Endothelial cell (in vitro differentiated cells): ENCODE results near the gene XRRA1. TPM values are rescaled to one million over a fixed set of nuclear protein-coding genes. Genes with fewer than 3 reads are reported as not detected.
A peak's percentile ranks its signal among the peaks of the same experiment; 100 is the strongest.
"Not testable (repeated sequence)": the region's sequence is repeated elsewhere in the genome, so short reads cannot be mapped to it uniquely, and the experiment has no call there.

ENCODE experiments used
- DNase-seq: peaks from one replicate; pipeline ENCODE4 v3.0.0; 2021; ENCODE audit warnings: low spot score
- H3K27ac Mint-ChIP-seq: one replicate; pipeline ENCODE4 v1.8.0; 2021; ENCODE audit warnings: mixed read lengths, inconsistent platforms; ENCODE audit not compliant: unreplicated experiment
- H3K27me3 Mint-ChIP-seq: one replicate; pipeline ENCODE4 v1.8.0; 2021; ENCODE audit warnings: mild to moderate bottlenecking, moderate library complexity, mixed read lengths, inconsistent platforms; ENCODE audit not compliant: unreplicated experiment
- H3K36me3 Mint-ChIP-seq: one replicate; pipeline ENCODE4 v1.8.0; 2021; ENCODE audit warnings: mild to moderate bottlenecking, low read depth, mixed read lengths, inconsistent platforms; ENCODE audit not compliant: unreplicated experiment
- H3K4me1 Mint-ChIP-seq: one replicate; pipeline ENCODE4 v1.8.0; 2021; ENCODE audit warnings: mild to moderate bottlenecking, mixed read lengths, inconsistent platforms; ENCODE audit not compliant: unreplicated experiment
- H3K4me3 Mint-ChIP-seq: one replicate; pipeline ENCODE4 v1.8.0; 2021; ENCODE audit warnings: mild to moderate bottlenecking, mixed read lengths, inconsistent platforms; ENCODE audit not compliant: unreplicated experiment
- H3K9me3 Mint-ChIP-seq: one replicate; pipeline ENCODE4 v1.8.0; 2021; ENCODE audit warnings: mixed read lengths, inconsistent platforms; ENCODE audit not compliant: unreplicated experiment
- long read RNA-seq: library from polyadenylated mRNA; unstranded; transcript quantifications from one replicate; pipeline ENCODE4 v2.0.0, GENCODE V29; 2020; ENCODE audit not compliant: unreplicated experiment
- total RNA-seq: library from RNA; stranded (reverse); fragmentation: NEBNext Ultra II Directional; extraction: Animal tissue kit (Norgen Biotek cat#: 25700); gene quantifications from one replicate; pipeline ENCODE4 v1.2.1, GENCODE V29; 2021; ENCODE audit not compliant: unreplicated experiment
- TF ChIP-seq, protein P1 (sequence below): fragments of 200-600 bp; sonication (generic); IDR thresholded peaks from one replicate; pipeline ENCODE4 v1.5.0; 2021; ENCODE audit warnings: antibody characterized with exemption; ENCODE audit not compliant: unreplicated experiment

Gene XRRA1, protein sequence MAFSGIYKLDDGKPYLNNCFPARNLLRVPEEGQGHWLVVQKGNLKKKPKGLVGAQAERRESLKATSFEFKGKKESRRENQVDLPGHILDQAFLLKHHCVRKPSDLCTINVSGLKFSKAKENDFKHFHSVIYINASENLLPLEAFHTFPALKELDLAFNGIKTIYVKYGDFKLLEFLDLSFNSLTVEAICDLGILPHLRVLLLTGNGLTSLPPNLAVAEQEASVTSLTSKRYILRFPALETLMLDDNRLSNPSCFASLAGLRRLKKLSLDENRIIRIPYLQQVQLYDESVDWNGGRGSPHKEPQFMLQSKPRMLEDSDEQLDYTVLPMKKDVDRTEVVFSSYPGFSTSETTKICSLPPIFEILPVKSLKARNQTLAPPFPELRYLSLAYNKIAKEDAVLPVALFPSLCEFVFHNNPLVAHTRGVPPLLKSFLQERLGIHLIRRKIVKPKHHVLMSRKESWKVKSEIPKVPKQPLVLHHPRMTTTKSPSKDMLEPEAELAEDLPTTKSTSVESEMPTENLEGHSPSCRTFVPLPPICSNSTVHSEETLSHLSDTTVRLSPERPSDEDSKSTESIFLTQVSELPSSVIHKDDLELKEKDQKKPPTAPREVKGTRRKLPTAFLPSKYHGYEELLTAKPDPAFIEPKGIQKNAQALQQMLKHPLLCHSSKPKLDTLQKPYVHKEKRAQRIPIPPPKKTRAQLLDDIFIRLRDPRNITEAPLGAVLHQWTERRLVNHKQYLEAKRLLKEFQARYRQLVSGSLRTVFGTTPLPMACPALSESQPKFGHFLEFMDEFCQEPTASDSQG
- 8.0 TPM for total RNA-seq
- long read RNA-seq, partial matches to known transcripts: 0 of 4 reads
- long read RNA-seq, other reads (novel, unspliced or antisense): 4 of 4 reads

DNA sequence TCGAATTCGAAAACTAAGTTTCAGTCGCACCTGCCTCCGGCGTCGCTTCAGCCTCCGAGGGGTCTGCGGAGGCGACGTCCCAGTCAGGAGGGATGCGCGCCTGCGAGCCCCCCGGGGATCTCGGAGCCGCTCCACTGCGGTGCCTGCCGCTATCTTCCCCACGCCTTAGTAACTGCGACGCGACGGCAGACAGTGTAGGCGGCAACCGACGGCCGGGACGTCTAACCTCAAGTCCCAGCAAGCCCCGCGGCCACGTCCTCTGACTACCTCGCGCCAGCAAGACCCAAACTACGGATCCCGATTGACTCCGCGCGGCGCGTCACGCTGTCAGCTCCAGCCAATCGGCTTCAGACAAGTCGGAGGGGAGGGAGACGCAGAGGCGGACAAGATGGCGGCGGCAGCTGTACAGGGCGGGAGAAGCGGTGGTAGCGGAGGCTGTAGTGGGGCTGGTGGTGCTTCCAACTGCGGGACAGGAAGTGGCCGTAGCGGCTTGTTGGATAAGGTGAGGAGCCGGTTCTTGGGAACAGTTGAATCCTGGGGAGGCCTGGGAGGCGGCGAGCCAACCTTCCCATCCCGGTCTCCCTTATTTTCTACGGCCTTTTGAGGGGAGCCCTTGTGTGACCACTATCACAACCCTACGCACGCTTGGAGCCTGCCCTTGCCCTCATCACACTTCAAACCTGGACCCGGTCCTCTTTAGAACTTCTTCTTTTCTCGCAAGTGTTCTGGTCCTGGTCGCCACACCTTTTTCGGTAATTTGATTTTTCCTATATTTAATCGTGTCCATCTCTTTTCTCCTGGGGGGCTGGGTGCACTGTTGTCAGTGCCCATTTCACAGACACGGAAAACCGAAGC lies at the start of gene XRRA1, which contains the start of gene SPCS2:
TSS of gene XRRA1 (minus strand) at position 194 of the 855 bp plus-strand sequence. CDS start 8,213 bp downstream, outside the sequence.
TSS of gene SPCS2 (plus strand) at position 369 of the 855 bp plus-strand sequence. CDS start at position 389, 20 bp downstream.
- TF ChIP-seq, protein P1, sequence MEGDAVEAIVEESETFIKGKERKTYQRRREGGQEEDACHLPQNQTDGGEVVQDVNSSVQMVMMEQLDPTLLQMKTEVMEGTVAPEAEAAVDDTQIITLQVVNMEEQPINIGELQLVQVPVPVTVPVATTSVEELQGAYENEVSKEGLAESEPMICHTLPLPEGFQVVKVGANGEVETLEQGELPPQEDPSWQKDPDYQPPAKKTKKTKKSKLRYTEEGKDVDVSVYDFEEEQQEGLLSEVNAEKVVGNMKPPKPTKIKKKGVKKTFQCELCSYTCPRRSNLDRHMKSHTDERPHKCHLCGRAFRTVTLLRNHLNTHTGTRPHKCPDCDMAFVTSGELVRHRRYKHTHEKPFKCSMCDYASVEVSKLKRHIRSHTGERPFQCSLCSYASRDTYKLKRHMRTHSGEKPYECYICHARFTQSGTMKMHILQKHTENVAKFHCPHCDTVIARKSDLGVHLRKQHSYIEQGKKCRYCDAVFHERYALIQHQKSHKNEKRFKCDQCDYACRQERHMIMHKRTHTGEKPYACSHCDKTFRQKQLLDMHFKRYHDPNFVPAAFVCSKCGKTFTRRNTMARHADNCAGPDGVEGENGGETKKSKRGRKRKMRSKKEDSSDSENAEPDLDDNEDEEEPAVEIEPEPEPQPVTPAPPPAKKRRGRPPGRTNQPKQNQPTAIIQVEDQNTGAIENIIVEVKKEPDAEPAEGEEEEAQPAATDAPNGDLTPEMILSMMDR: no peak
- Mint-ChIP-seq H3K27ac (peak within 1 kb of the TSS; percentile 93), H3K4me3 (peak within 1 kb of the TSS; percentile 99), H3K9me3 (no peaks in the 10 kb centered on the region), H3K4me1 (peaks cover 25% of the 10 kb centered on the region), H3K27me3 (peaks cover 1% of the 10 kb centered on the region), H3K36me3 (no peaks in the 10 kb centered on the region)
- DNase-seq: peak; percentile 94

DNA sequence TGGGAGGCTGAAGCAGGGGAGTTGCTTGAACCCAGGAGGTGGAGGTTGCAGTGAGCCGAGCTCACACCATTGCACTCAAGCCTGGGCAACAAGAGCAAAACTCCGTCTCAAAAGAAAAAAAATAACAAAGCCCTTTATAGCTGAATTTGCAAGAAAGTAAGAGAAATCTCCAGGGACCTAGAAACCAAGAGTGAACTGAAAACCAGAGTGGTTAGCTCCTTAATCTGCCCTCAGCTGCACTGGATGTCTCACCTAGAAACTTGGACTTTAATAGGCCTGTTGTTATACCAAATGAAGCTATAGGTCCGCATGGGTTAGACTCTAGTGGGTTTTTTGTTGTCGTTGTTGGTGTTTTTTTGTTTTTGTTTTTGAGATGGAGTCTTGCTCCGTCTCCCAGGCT lies 44.0 kb upstream of the XRRA1 start:
- Mint-ChIP-seq H3K4me3 (no peak overlapping the region), H3K36me3 (peaks cover 10% of the 10 kb centered on the region), H3K27ac (no peak overlapping the region), H3K27me3 (no peaks in the 10 kb centered on the region), H3K9me3 (no peaks in the 10 kb centered on the region), H3K4me1 (peaks cover 13% of the 10 kb centered on the region)
- DNase-seq: no peak
- TF ChIP-seq, protein P1: no peak

DNA sequence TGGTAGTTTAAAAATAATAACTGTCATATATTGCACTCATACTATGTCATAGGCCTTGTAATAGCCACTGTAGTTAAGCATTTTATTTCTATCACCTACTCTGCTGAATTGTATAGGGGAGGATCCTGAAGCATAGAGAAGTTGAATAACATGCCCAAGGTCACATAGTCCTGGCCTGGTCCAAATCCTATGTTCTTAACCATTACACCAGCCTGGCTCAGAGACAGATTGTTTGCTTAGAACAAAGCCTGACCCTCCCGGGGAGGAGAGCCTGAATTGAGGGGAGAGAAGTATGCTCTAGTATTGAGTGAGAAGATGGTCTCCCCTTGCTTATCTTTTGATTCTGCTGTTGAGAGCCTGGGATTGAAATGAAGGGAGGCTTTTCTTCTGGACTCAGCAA lies 42.0 kb upstream of the XRRA1 start:
- no peak overlapping the region for H3K27ac Mint-ChIP-seq
- no peak overlapping the region for H3K4me3 Mint-ChIP-seq
- H3K27me3 Mint-ChIP-seq: no peaks in the 10 kb centered on the region
- DNase-seq: no peak
- TF ChIP-seq, protein P1: no peak
- peaks cover 10% of the 10 kb centered on the region for H3K36me3 Mint-ChIP-seq
- no peaks in the 10 kb centered on the region for H3K9me3 Mint-ChIP-seq
- peaks cover 13% of the 10 kb centered on the region for H3K4me1 Mint-ChIP-seq

DNA sequence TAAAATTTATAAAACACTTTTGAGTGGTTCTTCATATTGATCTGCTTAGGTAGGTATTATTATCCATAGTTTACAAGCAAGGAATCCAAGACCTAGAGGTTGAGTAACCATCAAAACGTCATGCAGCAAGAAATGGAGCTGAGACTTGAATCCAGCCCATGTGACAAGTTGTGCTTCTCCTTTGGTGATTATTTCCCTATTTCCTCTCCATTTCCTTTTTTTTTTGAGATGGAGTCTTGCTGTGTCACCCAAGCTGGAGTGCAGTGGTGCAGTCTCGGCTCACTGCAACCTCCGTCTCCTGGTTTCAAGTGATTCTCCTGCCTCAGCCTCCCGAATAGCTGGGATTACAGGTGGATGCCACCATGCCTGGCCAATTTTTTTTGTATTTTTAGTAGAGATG lies 41.3 kb upstream of the XRRA1 start:
- H3K9me3 Mint-ChIP-seq, H3K4me3 Mint-ChIP-seq, H3K27ac Mint-ChIP-seq, DNase-seq, H3K36me3 Mint-ChIP-seq, H3K27me3 Mint-ChIP-seq: not testable (repeated sequence)
- H3K4me1 Mint-ChIP-seq: peaks cover 13% of the 10 kb centered on the region

DNA sequence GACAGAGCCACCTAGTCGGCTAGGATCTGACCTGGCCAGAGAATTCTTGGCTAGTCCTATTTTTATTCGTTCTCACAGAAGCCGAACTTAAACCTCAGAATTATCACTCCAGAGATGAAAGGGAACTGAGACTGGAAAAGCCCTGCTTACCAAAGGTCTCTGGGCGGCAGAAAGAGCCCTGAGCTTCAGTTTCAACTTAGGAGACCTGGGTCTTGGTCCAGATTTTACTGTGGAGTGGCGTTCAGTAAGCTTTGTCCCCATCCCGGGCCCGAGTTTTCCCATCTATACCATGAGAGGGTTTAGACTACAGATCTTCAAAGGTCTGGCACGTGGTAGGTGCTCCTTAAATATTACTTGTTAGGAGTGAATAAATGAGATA lies 40.4 kb upstream of the XRRA1 start:
- Mint-ChIP-seq H3K27me3 (no peaks in the 10 kb centered on the region), H3K36me3 (no peaks in the 10 kb centered on the region), H3K4me3 (peak overlapping the region; percentile 94), H3K9me3 (no peaks in the 10 kb centered on the region), H3K27ac (no peak overlapping the region), H3K4me1 (peaks cover 13% of the 10 kb centered on the region)
- DNase-seq: no peak
- TF ChIP-seq, protein P1: no peak
